H1 (cell line): ENCODE measurements around the gene FBXO45. TPM values are rescaled to one million over a fixed set of nuclear protein-coding genes. Genes with fewer than 3 reads are reported as not detected.

Experiments
- CTCF ChIA-PET: fragments of 300-600 bp; sonication (Branson Sonifier 250); formaldehyde crosslinking; loops from one replicate; lab custom pipeline; 2021; ENCODE audit not compliant: partially characterized antibody; lab: Charles Lee
- POLR2A ChIA-PET: fragments of 300-600 bp; sonication (Branson Sonifier 250); formaldehyde crosslinking; loops from one replicate; lab custom pipeline; 2021; ENCODE audit warnings: inconsistent platforms; ENCODE audit not compliant: partially characterized antibody; lab: Charles Lee
- DNase-seq, 2 experiments: peaks; one replicate each; pipeline versions ENCODE4 v3.0.0 to v3.0.0-alpha.2; 2010 to 2022; ENCODE audit warnings: low spot score in 2 of 2, low read depth in 1 of 2, mixed read lengths in 1 of 2
- FAIRE-seq: peaks from 2 replicates; lab custom pipeline; 2011; peaks lifted over from hg19 to GRCh38; lab: Jason Lieb, UNC
- H2AFZ ChIP-seq: 2 replicates; pipeline ENCODE4 v1.8.1; 2012; ENCODE audit warnings: low read length, inconsistent platforms
- H2AK5ac ChIP-seq: 2 replicates; pipeline ENCODE4 v1.6.1; 2013; ENCODE audit warnings: low read depth, low read length
- H2BK120ac ChIP-seq: replicated peaks from 2 replicates; pipeline ENCODE3; 2013; ENCODE audit warnings: low read depth, low read length, inconsistent platforms
- H2BK12ac ChIP-seq: 2 replicates; pipeline ENCODE4 v1.6.1; 2013; ENCODE audit warnings: low read depth, low read length
- H2BK15ac ChIP-seq: 2 replicates; pipeline ENCODE4 v1.6.1; 2013; ENCODE audit warnings: low read length
- H2BK20ac ChIP-seq: 2 replicates; pipeline ENCODE4 v1.6.1; 2013; ENCODE audit warnings: low read length
- H2BK5ac ChIP-seq: 2 replicates; pipeline ENCODE4 v1.6.1; 2013; ENCODE audit warnings: low read depth, low read length
- H3K14ac ChIP-seq: 2 replicates; pipeline ENCODE4 v1.6.1; 2013; ENCODE audit warnings: inconsistent platforms; ENCODE audit not compliant: insufficient read length
- H3K18ac ChIP-seq: 2 replicates; pipeline ENCODE4 v1.6.1; 2013; ENCODE audit warnings: low read length; ENCODE audit errors: extremely low read depth
- H3K23ac ChIP-seq: 2 replicates; pipeline ENCODE4 v1.6.1; 2013; ENCODE audit warnings: inconsistent platforms; ENCODE audit not compliant: insufficient read length
- H3K23me2 ChIP-seq: 2 replicates; pipeline ENCODE4 v1.6.1; 2013; ENCODE audit warnings: low read depth, low read length
- H3K27ac ChIP-seq: 2 replicates; pipeline ENCODE4 v1.6.1; 2011; ENCODE audit warnings: low read depth, low read length, inconsistent platforms
- H3K27me3 ChIP-seq, 4 experiments: replicated peaks in 1 of 4; 1 replicate in 1 of 4; 2 replicates in 3 of 4; pipeline versions ENCODE4 v1.6.1 to v1.8.1; 2011 to 2013; ENCODE audit warnings: low read length in 3 of 4, mild to moderate bottlenecking in 3 of 4, inconsistent platforms in 2 of 4, mixed read lengths in 2 of 4, moderate library complexity in 1 of 4; ENCODE audit not compliant: control insufficient read depth in 3 of 4, insufficient read depth in 3 of 4; ENCODE audit errors: extremely low read depth in 1 of 4
- H3K36me3 ChIP-seq, 4 experiments: 2 replicates each; pipeline versions ENCODE4 v1.6.1 to v1.8.1; 2011 to 2013; ENCODE audit warnings: mild to moderate bottlenecking in 4 of 4, low read length in 3 of 4, moderate library complexity in 2 of 4, control low read depth in 1 of 4, inconsistent platforms in 1 of 4; ENCODE audit not compliant: insufficient read depth in 4 of 4, control insufficient read depth in 2 of 4
- H3K4ac ChIP-seq: replicated peaks from 2 replicates; pipeline ENCODE3; 2013; ENCODE audit warnings: low read length, low read depth, mixed read lengths, inconsistent platforms; ENCODE audit not compliant: insufficient read length
- H3K4me1 ChIP-seq, 4 experiments: replicated peaks in 1 of 4; 1 replicate in 1 of 4; 2 replicates in 3 of 4; pipeline versions ENCODE4 v1.6.1 to v1.8.1; 2011 to 2013; ENCODE audit warnings: low read length in 3 of 4, inconsistent platforms in 2 of 4, mixed read lengths in 1 of 4; ENCODE audit not compliant: insufficient read depth in 4 of 4, control insufficient read depth in 3 of 4
- H3K4me2 ChIP-seq, 2 experiments: 2 replicates each; pipeline versions ENCODE4 v1.6.1 to v1.8.1; 2011 to 2013; ENCODE audit warnings: low read depth in 2 of 2, low read length in 2 of 2, control low read depth in 1 of 2, inconsistent platforms in 1 of 2, mild to moderate bottlenecking in 1 of 2; ENCODE audit not compliant: insufficient read depth in 1 of 2
- H3K4me3 ChIP-seq, 4 experiments: fragments of 200-600, 300-600 bp in 1 of 4; sonication (generic), shearing (Covaris generic), sonication (Bioruptor Twin) in 1 of 4; 2 replicates each; pipeline versions ENCODE4 v1.5.1 to v1.8.1; 2011 to 2016; ENCODE audit warnings: low read length in 4 of 4, low read depth in 3 of 4, control low read depth in 2 of 4, inconsistent platforms in 2 of 4, mild to moderate bottlenecking in 2 of 4, mixed read lengths in 1 of 4, moderate library complexity in 1 of 4; ENCODE audit not compliant: insufficient read depth in 2 of 4; ENCODE audit errors: extremely low read depth in 1 of 4
- H3K56ac ChIP-seq: replicated peaks from 2 replicates; pipeline ENCODE3; 2013; ENCODE audit warnings: low read depth, mild to moderate bottlenecking, mixed read lengths, low read length, inconsistent platforms; ENCODE audit not compliant: insufficient read length
- H3K79me1 ChIP-seq: 2 replicates; pipeline ENCODE4 v1.6.1; 2013; ENCODE audit warnings: low read depth, low read length, control low read depth
- H3K79me2 ChIP-seq, 2 experiments: 2 replicates each; pipeline versions ENCODE4 v1.6.1 to v1.8.1; 2012 to 2013; ENCODE audit warnings: low read length in 2 of 2, mild to moderate bottlenecking in 2 of 2, inconsistent platforms in 1 of 2; ENCODE audit not compliant: insufficient read depth in 2 of 2, control insufficient read depth in 1 of 2
- H3K9ac ChIP-seq, 4 experiments: replicated peaks in 1 of 4; 1 replicate in 1 of 4; 2 replicates in 3 of 4; pipeline versions ENCODE4 v1.6.1 to v1.8.1; 2011 to 2013; ENCODE audit warnings: low read depth in 3 of 4, low read length in 3 of 4, control low read depth in 2 of 4, mild to moderate bottlenecking in 2 of 4, moderate library complexity in 2 of 4, inconsistent platforms in 1 of 4; ENCODE audit errors: extremely low read depth in 1 of 4
- H3K9me3 ChIP-seq, 2 experiments: 2 replicates each; pipeline versions ENCODE4 v1.6.1 to v1.8.1; 2012 to 2013; ENCODE audit warnings: mild to moderate bottlenecking in 2 of 2, moderate library complexity in 2 of 2, control low read depth in 1 of 2, inconsistent platforms in 1 of 2, low read depth in 1 of 2, low read length in 1 of 2, mixed read lengths in 1 of 2; ENCODE audit not compliant: insufficient read depth in 2 of 2
- H4K20me1 ChIP-seq, 2 experiments: replicated peaks in 1 of 2; 2 replicates each; pipeline versions ENCODE3 to v1.8.1; 2011 to 2013; ENCODE audit warnings: inconsistent platforms in 2 of 2, low read length in 2 of 2, mild to moderate bottlenecking in 1 of 2; ENCODE audit not compliant: insufficient read depth in 2 of 2, control insufficient read depth in 1 of 2
- H4K5ac ChIP-seq: 2 replicates; pipeline ENCODE4 v1.6.1; 2013; ENCODE audit warnings: low read length, low read depth, mixed read lengths, inconsistent platforms; ENCODE audit not compliant: insufficient read length
- H4K8ac ChIP-seq: 2 replicates; pipeline ENCODE4 v1.8.0; 2013; ENCODE audit warnings: mild to moderate bottlenecking, moderate library complexity, low read length, inconsistent platforms; ENCODE audit not compliant: insufficient read depth; ENCODE audit errors: extremely low read depth
- H4K91ac ChIP-seq: replicated peaks from 2 replicates; pipeline ENCODE3; 2013; ENCODE audit warnings: low read length, mixed read lengths, inconsistent platforms; ENCODE audit not compliant: insufficient read length
- BACH1 ChIP-seq: IDR thresholded peaks from 2 replicates; pipeline ENCODE4 v1.6.1; 2012; ENCODE audit warnings: low read length, improper control_type of control experiment
- BCL11A ChIP-seq, 2 experiments: IDR thresholded peaks; one replicate each; pipeline ENCODE4 v1.6.1; 2011; ENCODE audit warnings: low read depth in 2 of 2, low read length in 2 of 2, mild to moderate bottlenecking in 2 of 2
- CHD1 ChIP-seq: IDR thresholded peaks from 2 replicates; pipeline ENCODE4 v1.6.1; 2012; ENCODE audit warnings: low read depth, low read length, improper control_type of control experiment
- JUND ChIP-seq: IDR thresholded peaks from 2 replicates; pipeline ENCODE4 v1.6.1; 2011; ENCODE audit warnings: mild to moderate bottlenecking, improper control_type of control experiment, low read length
- KDM4A ChIP-seq: IDR thresholded peaks from one replicate; pipeline ENCODE4 v1.7.1; 2012; ENCODE audit warnings: low read depth, mild to moderate bottlenecking, moderate library complexity, low read length, inconsistent platforms; ENCODE audit not compliant: severe bottlenecking
- POLR2A ChIP-seq, 2 experiments: IDR thresholded peaks; 1 replicate in 1 of 2; 2 replicates in 1 of 2; pipeline ENCODE4 v1.6.1; 2011; ENCODE audit warnings: low read depth in 2 of 2, low read length in 2 of 2, mild to moderate bottlenecking in 2 of 2; ENCODE audit errors: control extremely low read depth in 1 of 2
- POLR2AphosphoS5 ChIP-seq: IDR thresholded peaks from 2 replicates; pipeline ENCODE4 v1.6.1; 2011; ENCODE audit warnings: low read depth, low read length
- SAP30 ChIP-seq: fragments of 300-600 bp; sonication (generic); IDR thresholded peaks from 2 replicates; pipeline ENCODE4 v1.7.1; 2012; ENCODE audit warnings: low read length, moderate library complexity, mild to moderate bottlenecking, inconsistent platforms; ENCODE audit not compliant: insufficient read depth, insufficient replicate concordance
- WGBS, 2 experiments: shearing (Covaris generic) in 1 of 2; methylation state at CpG; one replicate each; pipeline versions ENCODE4 v1.1.6 to v1.1.7; 2013 to 2015; ENCODE audit warnings: low lambda C conversion rate in 2 of 2, mixed read lengths in 2 of 2, inconsistent platforms in 1 of 2, low coverage in 1 of 2, missing lambda C conversion rate in 1 of 2; ENCODE audit not compliant: insufficient replicate concordance in 2 of 2, insufficient coverage in 1 of 2, insufficient read length in 1 of 2; ENCODE audit errors: extremely low coverage in 1 of 2, missing lambda C conversion rate in 1 of 2; 5-methylcytosine and 5-hydroxymethylcytosine counted together
- polyA plus RNA-seq, 7 experiments: library from polyadenylated mRNA; depleted of rRNA in 3 of 7; stranded (reverse) in 5 of 7; unstranded in 2 of 7; fragments of >200 nt in 5 of 7; fragments of 200-250 nt in 2 of 7; gene quantifications; 1 replicate in 5 of 7; 2 replicates in 1 of 7; 4 replicates in 1 of 7; pipeline versions ENCODE4 v1.2.1 to v1.2.3, GENCODE V29; 2011 to 2013; ENCODE audit warnings: missing spikeins in 2 of 7, mixed read lengths in 2 of 7
- total RNA-seq: library from RNA; stranded (reverse); fragmentation: NEBNext Ultra II Directional; extraction: Animal tissue kit (Norgen Biotek cat#: 25700); gene quantifications from 2 replicates; pipeline ENCODE4 v1.2.1, GENCODE V29; 2021

Gene FBXO45
- total and polyA plus RNA-seq, 2 of the 8 experiments (the other 6 are each of a cell fraction or from before 2014, with no cell fraction given) = 5.2 to 19.4 TPM

GRCh38 chr3:196585044-196585757, 16.7 kb downstream of the FBXO45 start:
- Histone ChIP-seq H3K23me2 (no peaks in the 10 kb centered on the region), H3K4me1 (no peaks in the 10 kb centered on the region), H3K4ac (no peak overlapping the region), H4K20me1 (peaks cover 0 to 5% of the 10 kb centered on the region in 2 experiments), H4K91ac (no peak overlapping the region), H3K79me2 (no peaks in the 10 kb centered on the region), H3K36me3 (peaks cover 0 to 12% (median 8%) of the 10 kb centered on the region in 4 experiments; a peak in 4 of 8 replicates), H3K79me1 (no peaks in the 10 kb centered on the region), H3K56ac (no peak overlapping the region), H2BK120ac (no peak overlapping the region), H4K8ac (no peak overlapping the region), H3K14ac (no peak overlapping the region), H2BK12ac (no peak overlapping the region), H4K5ac (no peak overlapping the region), H2BK15ac (no peak overlapping the region), H3K27ac (no peak overlapping the region), H3K27me3 (no peaks in the 10 kb centered on the region), H3K4me3 (no peak overlapping the region), H3K18ac (no peak overlapping the region), H2BK20ac (no peak overlapping the region), H3K4me2 (no peak overlapping the region), H3K9ac (no peak overlapping the region), H2AFZ (no peak overlapping the region), H2AK5ac (no peak overlapping the region), H3K9me3 (no peaks in the 10 kb centered on the region), H3K23ac (no peak overlapping the region), H2BK5ac (no peak overlapping the region)
- DNase-seq (no peak), FAIRE-seq (no peak)
- 85% methylated on average over 3 of the region's 3 CpGs; no CpG with 5 or more reads in 1 of the 2 experiments for WGBS, 2 experiments
- no peak for TF ChIP-seq POLR2A (IDR thresholded peaks at IDR 0.05; ENCODE audit: control extremely low read depth in 1 of 2, low read depth in 2 of 2, low read length in 2 of 2)
- no peak for TF ChIP-seq SAP30
- no peak for TF ChIP-seq POLR2AphosphoS5
- TF ChIP-seq CHD1 = no peak
- TF ChIP-seq BACH1 = no peak
- no peak for TF ChIP-seq JUND
- no peak for TF ChIP-seq KDM4A
- no peak for TF ChIP-seq BCL11A (IDR thresholded peaks at IDR 0.05; ENCODE audit: low read depth in 2 of 2, low read length in 2 of 2)
- POLR2A ChIA-PET = no interaction called here
- CTCF ChIA-PET = no interaction called here
